ENCODE data around the gene PER2. TPM values are rescaled to one million over a fixed set of nuclear protein-coding genes. Genes with fewer than 3 reads are reported as not detected.

Gene PER2
- polyA plus RNA-seq, 2 of the 4 experiments (the other 2 are of a cell fraction), result 3.4 to 8.5 TPM

- ChIA-PET CTCF (interaction anchor here (0.6 to 0.7 kb wide), 2 partner anchors 18 to 441 kb away, joined by 3 read pairs; no protein-coding TSS in a partner anchor), POLR2A (no interaction called here)
- no peak overlapping the region for H3K4me3 ChIP-seq
- no peak overlapping the region for H3K4me2 ChIP-seq
- WGBS (ENCODE audit: missing lambda C conversion rate), result 70% methylated on average over 2 of the region's 2 CpGs
- FAIRE-seq (no peak), ATAC-seq (no peak), DNase-seq (ENCODE audit: low read depth in 1 of 2, low spot score in 1 of 2) (no peak)
- H3K9me3 ChIP-seq, result no peaks in the 10 kb centered on the region
- no peaks in the 10 kb centered on the region for H3K4me1 ChIP-seq
- H3K27ac ChIP-seq, result no peak overlapping the region
- TF ChIP-seq EHMT2 (IDR thresholded peaks at IDR 0.05; ENCODE audit: low read depth), result no peak
- TF ChIP-seq FOSL2 (IDR thresholded peaks at IDR 0.05), result no peak
- TF ChIP-seq FOSL2 (CRISPR knock-in tag; IDR thresholded peaks at IDR 0.05), result no peak
- no peak for TF ChIP-seq CHD2 (IDR thresholded peaks at IDR 0.05; ENCODE audit: low read length, partially characterized antibody)
- TF ChIP-seq MAZ (IDR thresholded peaks at IDR 0.05; ENCODE audit: borderline replicate concordance, low read depth, low read length), result no peak
- no peak for TF ChIP-seq ZSCAN20 (CRISPR knock-in tag; IDR thresholded peaks at IDR 0.05)
- no peak for TF ChIP-seq RNF2 (IDR thresholded peaks at IDR 0.05; ENCODE audit: borderline replicate concordance, low read depth)
- TF ChIP-seq NR3C1 (IDR thresholded peaks at IDR 0.05), result no peak
- TF ChIP-seq ZNF302 (CRISPR knock-in tag; IDR thresholded peaks at IDR 0.05), result no peak
- TF ChIP-seq SREBF2 (IDR thresholded peaks at IDR 0.05), result no peak
- no peak for TF ChIP-seq GATA3 (IDR thresholded peaks at IDR 0.05; ENCODE audit: borderline replicate concordance)
These were observed 71.7 kb downstream of the PER2 start for GRCh38 chr2:238216651-238217184.

- Histone ChIP-seq H3K4me1 (peaks cover 7% of the 10 kb centered on the region), H3K27ac (no peak overlapping the region), H3K4me2 (no peak overlapping the region), H3K9me3 (no peaks in the 10 kb centered on the region), H3K4me3 (no peak overlapping the region)
- TF ChIP-seq SREBF2 (IDR thresholded peaks at IDR 0.05) (no peak), CTCF (IDR thresholded peaks at IDR 0.05) (no peak), CBX8 (IDR thresholded peaks at IDR 0.05) (no peak), CHD4 (IDR thresholded peaks at IDR 0.05; ENCODE audit: borderline replicate concordance) (no peak), TFCP2L1 (CRISPR knock-in tag; IDR thresholded peaks at IDR 0.05) (no peak), FOXS1 (CRISPR knock-in tag; IDR thresholded peaks at IDR 0.05) (no peak), MAFK (IDR thresholded peaks at IDR 0.05; ENCODE audit: partially characterized antibody) (no peak), RCOR1 (IDR thresholded peaks at IDR 0.05; ENCODE audit: low read depth, low read length) (no peak), BCL3 (IDR thresholded peaks at IDR 0.05) (no peak), SMC3 (IDR thresholded peaks at IDR 0.05) (no peak), FOSB (CRISPR knock-in tag; IDR thresholded peaks at IDR 0.05) (no peak), ZSCAN20 (CRISPR knock-in tag; IDR thresholded peaks at IDR 0.05) (no peak), HEYL (CRISPR knock-in tag; IDR thresholded peaks at IDR 0.05) (no peak), ZNF302 (CRISPR knock-in tag; IDR thresholded peaks at IDR 0.05) (no peak), FOSL2 (IDR thresholded peaks at IDR 0.05) (no peak), FOSL2 (CRISPR knock-in tag; IDR thresholded peaks at IDR 0.05) (no peak), CHD2 (IDR thresholded peaks at IDR 0.05; ENCODE audit: low read length, partially characterized antibody) (no peak), MAZ (IDR thresholded peaks at IDR 0.05; ENCODE audit: borderline replicate concordance, low read depth, low read length) (no peak), E2F6 (IDR thresholded peaks at IDR 0.05; ENCODE audit: borderline replicate concordance, low read depth) (no peak), CEBPB (IDR thresholded peaks at IDR 0.05) (no peak), RARB (CRISPR knock-in tag; IDR thresholded peaks at IDR 0.05) (no peak)
- ATAC-seq (no peak), FAIRE-seq (no peak), DNase-seq (ENCODE audit: low read depth in 1 of 2, low spot score in 1 of 2) (no peak)
- WGBS (ENCODE audit: missing lambda C conversion rate), result 63% methylated on average over 7 of the region's 7 CpGs
- CTCF ChIA-PET, result interaction anchor here (1.2 kb wide), 1 partner anchor 56 kb away, joined by 3 read pairs; no protein-coding TSS in a partner anchor
- POLR2A ChIA-PET, result no interaction called here
These were observed 81.4 kb downstream of the PER2 start for GRCh38 chr2:238207006-238207405.

Measured in A549 (cell line).